GM18511 (cell line): ENCODE data around the gene MYO1D.
"Not testable (repeated sequence)": the region's sequence is repeated elsewhere in the genome, so short reads cannot be mapped to it uniquely, and the experiment has no call there.

ENCODE experiments used
- ATAC-seq: cut with Tn5 transposase; IDR thresholded peaks from one replicate; pipeline ENCODE4 v1.9.1; 2021; ENCODE audit warnings: mild to moderate bottlenecking, moderate library complexity; ENCODE audit not compliant: unreplicated experiment

MYO1D gene

DNA sequence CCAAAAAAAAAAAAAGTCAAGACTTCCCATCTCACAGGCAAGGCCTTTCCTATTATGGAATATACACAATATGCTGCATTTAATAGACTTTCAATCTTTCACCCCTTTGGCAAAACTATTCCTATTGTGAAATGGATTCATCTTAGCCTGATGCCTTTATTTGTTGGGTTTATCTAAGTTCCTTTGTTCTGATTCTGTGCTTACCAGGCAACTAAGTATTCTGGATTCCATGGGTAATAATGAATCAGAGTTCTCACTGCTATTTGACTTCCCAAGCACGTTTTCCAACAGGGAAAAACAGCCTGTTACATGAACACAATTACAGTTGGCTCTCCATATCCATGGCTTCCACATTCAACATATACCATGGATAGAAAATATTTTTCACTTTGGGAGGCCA is 135.5 kb downstream of the MYO1D start:
- no peak for ATAC-seq

DNA sequence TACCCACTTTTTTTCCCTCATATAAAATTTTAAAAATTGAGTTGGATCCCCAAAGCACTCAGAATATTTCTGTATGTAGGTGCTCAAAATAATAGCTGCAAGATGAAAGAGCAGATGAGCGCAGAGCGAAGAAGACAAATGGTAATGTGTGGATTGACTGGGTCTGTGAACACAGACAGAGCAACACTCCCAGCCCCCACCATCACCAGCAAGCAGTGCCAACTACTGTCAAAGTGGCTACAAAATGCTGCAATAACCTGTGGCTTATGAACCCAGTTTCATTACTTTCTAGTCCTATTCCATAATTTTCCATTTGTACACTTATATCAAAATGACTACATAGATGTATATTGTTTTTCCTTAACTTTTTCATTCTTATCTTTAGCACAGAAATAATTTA is 137.2 kb downstream of the MYO1D start:
- ATAC-seq, result no peak

DNA sequence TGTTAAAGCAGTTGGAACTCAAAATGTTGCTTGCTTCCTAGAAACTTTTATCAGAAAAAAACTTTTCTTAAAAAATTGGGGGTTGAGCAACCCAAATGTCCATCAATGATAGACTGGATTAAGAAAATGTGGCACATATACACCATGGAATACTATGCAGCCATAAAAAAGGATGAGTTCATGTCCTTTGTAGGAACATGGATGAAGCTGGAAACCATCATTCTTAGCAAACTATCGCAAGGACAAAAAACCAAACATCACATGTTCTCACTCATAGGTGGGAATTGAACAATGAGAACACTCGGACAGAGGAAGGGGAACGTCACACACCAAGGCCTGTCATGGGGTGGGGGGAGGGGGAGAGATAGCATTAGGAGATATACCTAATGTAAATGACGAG is 137.8 kb downstream of the MYO1D start:
- ATAC-seq, result not testable (repeated sequence)

GRCh38 chr17:32733401-32733800 is 143.5 kb downstream of the MYO1D start:
- ATAC-seq, result no peak

DNA sequence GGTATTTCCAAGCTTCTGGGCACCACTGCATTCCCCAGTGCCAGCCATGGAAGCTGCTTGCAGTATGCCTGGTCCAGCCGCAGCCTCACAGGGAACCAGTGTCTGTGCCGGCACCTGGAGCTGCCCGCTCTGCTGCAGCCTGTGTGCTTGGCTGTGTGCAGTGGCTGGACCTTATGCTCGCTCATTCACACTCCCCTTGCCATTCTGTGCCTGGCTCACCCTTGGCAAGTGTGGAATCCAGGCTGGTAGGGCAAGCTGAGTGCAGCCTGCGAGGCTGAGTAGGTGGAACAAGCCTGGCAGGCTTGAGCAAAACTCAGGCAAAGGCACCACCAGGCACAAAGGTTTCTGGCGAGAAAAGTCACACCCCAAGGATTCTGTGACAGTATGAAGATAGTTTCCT is 144.0 kb downstream of the MYO1D start:
- no peak for ATAC-seq

DNA sequence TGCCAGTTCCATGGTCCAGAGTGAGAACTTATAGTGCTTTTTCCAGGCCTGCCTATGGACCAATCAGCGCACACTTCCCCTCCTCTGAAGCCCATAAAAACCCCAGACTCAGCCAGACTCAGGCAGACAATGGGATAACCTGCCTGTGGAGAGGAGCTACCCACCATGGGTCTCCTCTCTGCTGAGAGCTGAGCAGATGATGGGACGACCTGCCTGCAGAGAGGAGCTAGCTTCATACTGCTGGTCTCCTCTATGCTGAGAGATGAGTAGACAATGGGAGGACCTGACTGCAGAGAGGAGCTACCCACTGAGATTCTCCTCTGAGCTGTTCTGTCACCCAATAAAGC is 144.7 kb downstream of the MYO1D start:
- ATAC-seq, result no peak

DNA sequence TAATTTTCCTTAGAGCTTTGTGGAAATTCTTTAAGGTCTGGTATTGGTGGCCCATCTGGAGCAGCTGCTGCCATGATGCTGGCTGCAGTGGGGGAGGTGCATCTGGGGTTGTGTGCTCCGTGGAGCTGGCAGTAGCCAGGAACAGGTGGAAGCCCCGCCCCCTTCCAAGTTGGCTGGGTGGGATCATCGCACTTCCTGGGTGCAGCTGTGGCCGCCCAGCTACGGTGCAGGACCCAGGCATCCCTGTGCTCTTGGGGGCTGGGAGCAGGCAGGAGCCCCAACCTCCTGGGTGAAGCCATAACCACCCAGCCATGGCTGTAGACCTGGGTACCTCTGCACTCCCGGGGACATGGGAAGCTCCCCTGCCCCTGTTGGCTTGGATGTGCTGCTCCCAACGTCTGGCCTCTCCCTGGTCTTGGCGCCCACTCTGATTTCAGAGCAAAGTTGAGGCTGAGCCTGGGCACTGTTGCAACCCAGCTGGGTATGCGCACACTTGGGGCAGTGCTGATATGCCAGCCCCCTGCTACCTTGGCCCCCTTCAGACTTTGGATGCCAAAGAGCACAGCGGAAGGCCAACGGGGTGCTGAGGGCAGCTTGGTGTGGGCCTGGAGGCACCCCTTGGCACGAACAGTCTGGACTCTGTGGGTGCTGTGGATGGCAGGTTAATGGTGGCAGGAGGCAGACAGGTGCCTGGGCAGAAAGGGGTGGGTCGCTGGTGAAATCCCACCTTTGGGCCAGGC is 145.2 kb downstream of the MYO1D start:
- no peak for ATAC-seq

DNA sequence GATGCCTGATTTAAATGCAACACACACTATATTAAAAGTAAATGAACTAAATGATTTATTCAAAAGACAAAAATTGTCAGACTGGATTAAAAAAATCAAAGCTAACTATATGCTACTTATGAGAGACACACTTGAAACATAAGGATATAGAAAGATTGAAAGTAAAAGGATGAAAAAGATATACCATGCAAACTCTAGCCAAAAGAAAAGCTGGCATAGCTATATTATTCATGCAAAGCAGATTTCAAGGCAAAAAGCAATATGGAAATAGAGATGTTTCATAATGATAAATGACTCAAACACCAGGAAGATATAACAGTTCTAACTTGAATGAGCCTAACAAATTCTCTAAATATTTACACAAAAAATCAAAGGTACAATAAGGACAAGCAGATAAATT is 149.2 kb downstream of the MYO1D start:
- ATAC-seq, result no peak

- no peak for ATAC-seq
These were observed 151.2 kb downstream of the MYO1D start for GRCh38 chr17:32725697-32726096.

GRCh38 chr17:32723310-32723955 is 153.5 kb downstream of the MYO1D start:
- ATAC-seq, result no peak

DNA sequence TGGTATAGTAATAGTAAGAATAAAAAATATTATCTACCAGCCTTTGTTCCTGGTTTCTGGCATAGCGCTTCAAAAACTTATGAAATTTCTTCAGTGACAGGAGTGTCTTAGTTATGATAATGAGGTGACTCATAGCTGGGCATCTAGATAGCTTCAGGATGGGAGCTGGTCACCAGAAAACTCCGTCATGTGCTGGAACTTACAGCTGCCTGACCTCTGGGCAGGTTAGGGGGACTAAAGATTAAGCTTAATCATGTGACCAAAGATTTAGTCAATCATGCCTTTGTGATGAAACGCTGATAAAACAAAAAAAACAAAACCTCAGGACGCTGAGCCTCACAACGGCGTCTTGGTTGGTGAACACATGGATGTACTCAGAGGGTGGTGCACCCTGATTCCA is 154.2 kb downstream of the MYO1D start:
- no peak for ATAC-seq

GRCh38 chr17:32720671-32721070 is 156.3 kb downstream of the MYO1D start:
- ATAC-seq, result no peak

- ATAC-seq, result no peak
These were observed 157.2 kb downstream of the MYO1D start for GRCh38 chr17:32719689-32720088.

DNA sequence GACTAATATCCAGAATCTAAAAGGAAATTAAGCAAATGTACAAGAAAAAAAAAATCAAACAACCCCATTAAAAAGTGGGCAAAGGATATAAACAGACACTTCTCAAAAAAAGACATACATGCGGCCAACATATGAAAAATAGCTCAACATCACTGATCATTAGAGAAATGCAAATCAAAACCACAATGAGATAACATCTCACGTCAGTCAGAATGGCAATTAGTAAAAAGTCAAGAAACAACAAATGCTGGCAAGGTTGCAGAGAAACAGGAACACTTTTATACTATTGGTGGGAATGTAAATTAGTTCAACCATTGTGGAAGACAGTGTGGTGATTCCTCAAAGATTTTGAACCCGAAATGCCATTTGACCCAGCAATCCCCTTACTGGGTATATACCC is 162.0 kb downstream of the MYO1D start:
- ATAC-seq, result not testable (repeated sequence)

DNA sequence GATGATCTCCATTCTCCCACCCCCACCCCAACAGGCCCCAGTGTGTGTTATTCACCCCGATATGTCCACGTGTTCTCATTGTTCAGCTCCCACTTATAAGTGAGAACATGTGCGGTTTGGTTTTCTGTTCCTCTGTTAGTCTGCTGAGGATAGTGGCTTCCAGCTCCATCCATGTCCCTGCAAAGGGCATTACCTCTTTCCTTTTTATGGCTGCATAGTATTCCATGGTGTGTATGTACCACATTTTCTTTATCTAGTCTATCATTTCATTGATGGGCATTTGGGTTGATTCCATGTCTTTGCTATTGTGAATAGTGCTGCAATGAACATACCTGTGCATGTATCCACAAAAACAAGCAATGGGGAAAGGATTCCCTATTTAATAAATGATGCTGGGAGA is 162.7 kb downstream of the MYO1D start:
- not testable (repeated sequence) for ATAC-seq

DNA sequence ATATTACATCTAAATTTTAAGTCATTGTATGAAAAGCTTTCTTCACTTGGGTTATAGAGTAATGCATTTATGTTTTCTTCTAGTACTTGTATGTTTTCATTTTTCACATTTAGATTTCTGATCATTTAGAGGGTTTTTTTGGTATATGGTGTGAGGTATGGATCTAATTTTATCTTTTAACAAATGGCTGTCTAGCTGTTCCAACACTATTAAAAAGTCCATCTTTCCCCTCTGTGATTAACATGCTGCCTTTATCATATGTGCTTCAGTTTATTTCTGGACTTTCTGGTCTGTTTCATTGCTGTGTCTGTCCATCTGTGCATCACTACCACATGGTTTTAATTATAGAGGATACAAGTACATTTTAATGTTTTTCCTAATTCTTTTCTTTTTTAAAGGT is 163.8 kb downstream of the MYO1D start:
- no peak for ATAC-seq

DNA sequence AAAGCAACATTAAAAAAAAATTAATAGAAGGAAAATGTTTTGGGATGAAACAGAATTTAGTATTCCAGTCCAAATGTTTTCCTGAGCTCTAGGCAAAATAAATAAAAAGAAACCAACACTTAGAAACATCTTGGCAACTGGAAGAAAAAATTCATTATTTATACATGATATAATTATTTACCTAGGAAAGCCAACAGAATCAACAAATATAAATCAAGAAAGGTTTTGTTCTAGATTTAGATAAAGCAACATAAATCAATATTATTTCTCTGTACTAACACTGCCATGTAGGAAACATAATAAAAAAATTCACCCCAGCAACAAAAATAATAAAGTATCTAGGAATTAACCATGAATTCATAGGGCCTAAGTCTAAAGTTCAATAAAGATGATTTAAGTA is 167.4 kb downstream of the MYO1D start:
- ATAC-seq, result no peak

DNA sequence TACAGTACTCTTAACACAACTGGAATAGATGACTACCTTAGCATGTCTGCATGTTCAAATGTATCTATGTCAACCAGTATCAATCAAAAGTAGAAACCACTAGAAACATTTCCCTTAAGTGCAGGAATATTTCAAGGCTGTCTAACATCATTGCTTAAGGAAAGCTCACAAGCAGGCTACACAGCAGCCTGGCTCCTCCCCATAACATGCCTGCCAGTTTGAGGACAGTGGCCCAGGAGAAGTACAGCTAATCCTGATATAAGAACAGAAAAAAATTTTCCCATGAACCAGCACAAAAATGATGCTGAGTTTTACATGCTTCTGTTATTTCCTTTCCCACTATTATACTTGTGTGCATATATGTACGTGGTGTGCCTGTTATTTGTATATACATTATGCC is 175.1 kb downstream of the MYO1D start:
- no peak for ATAC-seq

DNA sequence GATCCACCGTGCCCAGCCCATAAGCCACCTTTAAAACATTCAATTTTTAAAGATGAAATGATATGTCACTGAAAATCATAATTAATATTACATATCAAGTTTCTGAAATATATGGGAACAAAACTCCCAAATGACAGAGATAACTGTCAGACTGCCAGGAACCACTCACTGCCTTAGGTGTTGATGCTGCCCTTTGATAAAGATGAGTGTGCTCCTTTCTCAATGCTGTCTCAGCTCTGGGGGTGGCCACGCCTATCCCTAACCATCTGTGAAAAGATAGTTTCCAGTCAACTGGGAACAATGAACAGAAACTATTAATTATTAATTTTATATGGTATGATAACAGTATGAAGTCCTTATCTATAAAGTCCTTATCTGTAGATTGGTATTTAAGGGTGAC is 177.7 kb downstream of the MYO1D start:
- ATAC-seq, result no peak

DNA sequence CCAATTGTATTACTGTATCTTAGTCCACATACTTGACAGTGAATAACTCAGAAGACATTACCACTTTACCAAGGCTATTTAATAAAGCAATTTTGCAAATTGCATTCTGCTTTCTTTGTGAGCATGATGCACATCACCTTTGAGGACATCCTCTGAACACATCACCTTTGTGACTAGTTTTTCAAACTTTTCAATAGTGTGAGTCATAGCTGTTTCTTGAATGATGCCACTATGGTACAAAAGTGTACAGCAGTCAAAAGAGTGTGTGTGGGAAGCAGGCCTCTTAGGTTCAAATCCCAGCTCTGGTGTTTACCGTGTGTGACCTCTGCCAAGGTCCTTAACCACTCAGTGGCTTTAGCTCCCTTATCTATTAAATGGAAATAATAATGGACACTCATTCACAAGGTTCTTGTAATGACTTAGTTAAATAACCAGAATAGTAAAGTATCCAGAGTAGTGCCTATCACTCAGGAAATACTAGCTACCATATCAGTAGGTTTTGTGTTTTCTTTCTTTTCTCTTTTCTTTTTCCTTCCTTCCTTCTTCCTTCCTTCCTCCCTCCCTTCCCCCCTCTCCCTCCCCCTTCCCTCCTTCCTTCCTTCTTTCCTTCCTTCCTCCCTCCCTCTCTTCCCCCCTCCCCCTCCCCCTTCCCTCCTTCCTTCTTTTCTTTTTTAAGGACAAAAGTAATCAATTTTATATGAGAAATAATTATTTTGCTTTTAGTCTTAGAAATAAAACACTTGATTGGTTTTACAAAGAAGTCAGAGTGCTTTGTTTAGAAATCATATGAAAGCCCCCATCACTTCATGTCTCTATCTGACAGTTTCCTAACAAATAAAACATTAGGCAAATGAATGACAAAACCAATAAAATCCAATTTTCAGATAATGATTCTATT is 178.9 kb downstream of the MYO1D start:
- ATAC-seq, result no peak

DNA sequence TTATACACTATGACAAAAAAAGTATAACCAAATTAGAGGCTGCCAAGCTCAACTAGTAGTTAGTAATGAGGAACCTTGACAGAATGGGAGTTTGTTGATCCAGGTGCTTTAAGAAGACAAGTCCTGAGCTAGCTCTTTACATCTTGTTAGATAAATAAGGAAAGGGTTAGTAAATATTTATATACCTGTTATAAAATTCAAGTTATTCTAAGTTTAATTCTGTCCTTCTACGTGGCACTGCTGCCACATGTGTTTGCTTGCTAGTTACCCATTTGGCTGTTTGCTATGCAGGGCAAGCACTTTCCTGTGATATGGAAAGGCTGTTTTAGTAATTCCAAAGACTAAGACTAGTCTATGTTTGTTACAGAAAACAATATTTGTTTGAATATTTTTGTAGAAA is 180.5 kb downstream of the MYO1D start:
- no peak for ATAC-seq

- ATAC-seq, result no peak
These were observed 181.1 kb downstream of the MYO1D start for GRCh38 chr17:32695864-32696263.
